AG04449 (cell line): ENCODE data around the gene IFT57.

Experiments used
- CTCF ChIA-PET: fragments of 350-600 bp; formaldehyde crosslinking; extraction: SDS; loops from one replicate; lab custom pipeline; 2021; ENCODE audit warnings: antibody characterized with exemption; lab: Yijun Ruan, JAX
- POLR2A ChIA-PET: fragments of 400-600, 350-600 bp; formaldehyde crosslinking; extraction: SDS; loops from one replicate; lab custom pipeline; 2020; ENCODE audit warnings: antibody characterized with exemption, inconsistent platforms; lab: Yijun Ruan, JAX
- DNase-seq: peaks from one replicate; pipeline ENCODE4 v3.0.0-alpha.2; 2010; ENCODE audit warnings: low read depth, low spot score
- H3K4me3 ChIP-seq: 2 replicates; pipeline ENCODE4 v1.5.1; 2011; ENCODE audit warnings: low read depth, mild to moderate bottlenecking, control low read depth, low read length
- TF ChIP-seq, protein P1 (sequence below): IDR thresholded peaks from one replicate; pipeline ENCODE4 v1.5.1; 2011; ENCODE audit warnings: mild to moderate bottlenecking, moderate library complexity, low read length, control low read depth, inconsistent platforms; ENCODE audit not compliant: insufficient read depth; ENCODE audit errors: missing control alignments

Gene IFT57

GRCh38 chr3:108239082-108239481 is 16.9 kb upstream of the IFT57 start:
- CTCF ChIA-PET = interaction anchor here (1.0 kb wide), 1 partner anchor 16 kb away, joined by 3 read pairs; the partner anchor contains the start of gene IFT57
- no peak overlapping the region for H3K4me3 ChIP-seq
- POLR2A ChIA-PET = no interaction called here
- no peak for DNase-seq
- TF ChIP-seq, protein P1, sequence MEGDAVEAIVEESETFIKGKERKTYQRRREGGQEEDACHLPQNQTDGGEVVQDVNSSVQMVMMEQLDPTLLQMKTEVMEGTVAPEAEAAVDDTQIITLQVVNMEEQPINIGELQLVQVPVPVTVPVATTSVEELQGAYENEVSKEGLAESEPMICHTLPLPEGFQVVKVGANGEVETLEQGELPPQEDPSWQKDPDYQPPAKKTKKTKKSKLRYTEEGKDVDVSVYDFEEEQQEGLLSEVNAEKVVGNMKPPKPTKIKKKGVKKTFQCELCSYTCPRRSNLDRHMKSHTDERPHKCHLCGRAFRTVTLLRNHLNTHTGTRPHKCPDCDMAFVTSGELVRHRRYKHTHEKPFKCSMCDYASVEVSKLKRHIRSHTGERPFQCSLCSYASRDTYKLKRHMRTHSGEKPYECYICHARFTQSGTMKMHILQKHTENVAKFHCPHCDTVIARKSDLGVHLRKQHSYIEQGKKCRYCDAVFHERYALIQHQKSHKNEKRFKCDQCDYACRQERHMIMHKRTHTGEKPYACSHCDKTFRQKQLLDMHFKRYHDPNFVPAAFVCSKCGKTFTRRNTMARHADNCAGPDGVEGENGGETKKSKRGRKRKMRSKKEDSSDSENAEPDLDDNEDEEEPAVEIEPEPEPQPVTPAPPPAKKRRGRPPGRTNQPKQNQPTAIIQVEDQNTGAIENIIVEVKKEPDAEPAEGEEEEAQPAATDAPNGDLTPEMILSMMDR = no peak

- no peak for DNase-seq
- TF ChIP-seq, protein P1 = no peak
- POLR2A ChIA-PET = no interaction called here
- no peak overlapping the region for H3K4me3 ChIP-seq
- CTCF ChIA-PET = interaction anchor here (1.4 kb wide), 1 partner anchor 15 kb away, joined by 3 read pairs; no protein-coding TSS in a partner anchor
Measured at GRCh38 chr3:108235290-108235689, 13.1 kb upstream of the IFT57 start.

DNA sequence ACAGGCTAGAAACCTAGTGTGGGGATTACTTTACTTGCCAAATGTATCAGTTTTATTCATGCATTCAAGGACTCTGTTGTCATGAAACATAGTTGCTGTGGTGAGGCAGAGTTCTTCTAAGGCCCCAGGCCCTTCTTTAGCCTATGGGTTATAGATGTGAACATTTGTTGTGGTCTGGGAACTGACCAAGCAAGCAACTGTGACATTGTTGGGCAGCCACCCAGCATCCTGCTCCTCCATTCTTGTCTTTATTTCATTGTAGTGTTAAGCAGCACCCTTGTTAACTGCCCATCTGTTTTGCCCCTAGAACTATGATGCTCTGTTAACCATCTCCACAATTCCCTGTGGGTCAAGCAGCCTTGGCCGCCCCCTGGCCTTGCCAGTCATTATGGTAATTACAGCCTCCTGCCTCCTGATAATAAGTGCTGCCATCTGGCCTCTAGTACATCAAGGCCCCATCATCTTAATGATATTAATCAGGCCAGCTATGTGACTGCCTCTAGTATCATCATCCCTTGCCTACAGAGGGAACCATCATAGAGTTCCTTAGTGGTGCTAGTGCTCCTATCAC is 12.2 kb upstream of the IFT57 start:
- ChIA-PET POLR2A (no interaction called here), CTCF (no interaction called here)
- no peak overlapping the region for H3K4me3 ChIP-seq
- no peak for DNase-seq
- TF ChIP-seq, protein P1 = no peak

DNA sequence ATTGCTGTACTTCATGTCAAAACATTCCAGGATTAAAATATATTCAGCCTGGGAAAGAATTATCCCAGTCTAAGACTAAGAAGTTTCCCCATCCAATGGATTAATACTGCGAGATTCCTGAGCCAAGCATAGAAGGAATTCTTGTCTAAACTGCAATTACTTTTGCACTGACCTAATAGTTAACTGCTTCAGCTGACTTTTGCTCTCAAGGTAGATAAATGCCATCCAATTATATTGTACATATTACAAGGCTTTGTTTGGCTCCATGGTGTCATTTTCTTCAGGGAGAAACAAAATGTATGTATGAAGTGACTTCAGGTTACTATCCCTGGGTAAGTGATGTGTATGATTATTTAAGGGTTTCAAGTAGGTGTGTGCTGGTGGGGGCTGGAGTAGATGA is 6.1 kb upstream of the IFT57 start:
- TF ChIP-seq, protein P1 = no peak
- no peak overlapping the region for H3K4me3 ChIP-seq
- CTCF ChIA-PET = no interaction called here
- no peak for DNase-seq
- POLR2A ChIA-PET = no interaction called here

DNA sequence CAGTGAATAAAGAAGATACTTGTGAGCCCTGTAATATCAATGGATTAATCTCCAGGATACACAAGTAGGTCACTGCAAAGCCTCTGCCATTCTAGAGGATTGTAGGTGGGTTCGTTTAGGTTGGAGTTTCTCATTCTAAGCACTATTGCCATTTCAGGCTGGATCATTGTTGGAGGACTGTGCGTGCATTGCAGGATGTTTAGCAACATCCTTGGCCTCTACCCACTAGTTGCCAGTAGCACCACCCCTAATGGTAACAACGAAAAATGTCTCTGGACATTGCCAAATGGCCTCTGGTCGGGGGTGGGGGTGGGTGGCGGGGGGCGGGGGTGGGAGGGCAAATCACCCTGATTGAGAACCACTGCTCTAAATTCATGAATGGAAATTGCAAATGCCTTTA is 4.9 kb upstream of the IFT57 start:
- ChIA-PET POLR2A (no interaction called here), CTCF (no interaction called here)
- no peak for DNase-seq
- no peak overlapping the region for H3K4me3 ChIP-seq
- TF ChIP-seq, protein P1 = no peak

- ChIA-PET POLR2A (no interaction called here), CTCF (no interaction called here)
- TF ChIP-seq, protein P1 = no peak
- H3K4me3 ChIP-seq = no peak overlapping the region
- DNase-seq = no peak
Measured at GRCh38 chr3:108225221-108225620, 3.0 kb upstream of the IFT57 start.
